T-cell (primary cell): Measurements from ENCODE around the gene ITGB3BP. TPM values are rescaled to one million over a fixed set of nuclear protein-coding genes. Genes with fewer than 3 reads are reported as not detected.
"Not testable (repeated sequence)": the region's sequence is repeated elsewhere in the genome, so short reads cannot be mapped to it uniquely, and the experiment has no call there.

Experiments used
- ATAC-seq, 4 experiments: fragments of 200-7000 bp in 3 of 4; fragments of 150-1000 bp in 1 of 4; cut with Tn5 transposase; replicated peaks in 1 of 4; 1 replicate in 3 of 4; 2 replicates in 1 of 4; pipeline ENCODE4 v1.10.0; 2021; ENCODE audit warnings: moderate library complexity in 3 of 4, mild to moderate bottlenecking in 2 of 4, moderate number of reproducible peaks in 1 of 4
- CTCF ChIA-PET, 2 donors: fragments of 300-600 bp; sonication (Branson Sonifier 250); formaldehyde crosslinking; loops; one replicate each; lab custom pipeline; 2022; ENCODE audit warnings: antibody characterized with exemption in 2 of 2; lab: Charles Lee
- POLR2A ChIA-PET, 2 donors: fragments of 300-600 bp; sonication (Branson Sonifier 250); formaldehyde crosslinking; loops; one replicate each; lab custom pipeline; 2022; ENCODE audit warnings: antibody characterized with exemption in 2 of 2; lab: Charles Lee
- DNase-seq, 35 experiments: peaks; one replicate each; pipeline versions ENCODE4 v3.0.0 to v3.0.0-alpha.2; 2013 to 2023
- H3K27ac ChIP-seq: one replicate; pipeline ENCODE4 v1.5.1; 2013; ENCODE audit warnings: low read length
- H3K27me3 ChIP-seq, 2 experiments: replicated peaks in 1 of 2; 1 replicate in 1 of 2; 2 replicates in 1 of 2; pipeline versions ENCODE4 v1.6.1 to v1.7.0; 2013; ENCODE audit warnings: low read length in 1 of 2, mixed read lengths in 1 of 2; ENCODE audit not compliant: control insufficient read depth in 2 of 2, insufficient read depth in 2 of 2; ENCODE audit errors: extremely low read depth in 1 of 2
- H3K36me3 ChIP-seq, 2 donors: 1 replicate in 1 of 2; 2 replicates in 1 of 2; pipeline versions ENCODE4 v1.6.1 to v1.7.0; 2013; ENCODE audit warnings: low read length in 1 of 2; ENCODE audit not compliant: control insufficient read depth in 2 of 2, insufficient read depth in 1 of 2; ENCODE audit errors: extremely low read depth in 1 of 2
- H3K4me1 ChIP-seq, 2 experiments: 1 replicate in 1 of 2; 2 replicates in 1 of 2; pipeline versions ENCODE4 v1.6.1 to v1.7.0; 2013; ENCODE audit warnings: low read length in 2 of 2, mixed read lengths in 1 of 2; ENCODE audit not compliant: insufficient read depth in 2 of 2, control insufficient read depth in 1 of 2; ENCODE audit errors: extremely low read depth in 1 of 2
- H3K4me3 ChIP-seq, 2 donors: 1 replicate in 1 of 2; 2 replicates in 1 of 2; pipeline versions ENCODE4 v1.5.1 to v1.7.0; 2013; ENCODE audit warnings: mild to moderate bottlenecking in 2 of 2, low read length in 1 of 2, moderate library complexity in 1 of 2; ENCODE audit not compliant: control insufficient read depth in 1 of 2; ENCODE audit errors: extremely low read depth in 1 of 2
- H3K9me3 ChIP-seq: 2 replicates; pipeline ENCODE4 v1.7.0; 2013
- H3K27ac Mint-ChIP-seq, 2 donors: one replicate each; pipeline ENCODE4 v1.8.0; 2020 to 2021; ENCODE audit warnings: mild to moderate bottlenecking in 2 of 2, mixed read lengths in 2 of 2
- H3K27me3 Mint-ChIP-seq, 2 donors: one replicate each; pipeline ENCODE4 v1.8.0; 2021 to 2022; ENCODE audit warnings: mixed read lengths in 2 of 2
- H3K36me3 Mint-ChIP-seq: one replicate; pipeline ENCODE4 v1.8.0; 2021; ENCODE audit warnings: mixed read lengths
- H3K4me1 Mint-ChIP-seq, 3 donors: one replicate each; pipeline ENCODE4 v1.8.0; 2020 to 2022; ENCODE audit warnings: mixed read lengths in 3 of 3, mild to moderate bottlenecking in 1 of 3
- H3K4me3 Mint-ChIP-seq, 3 donors: one replicate each; pipeline ENCODE4 v1.8.0; 2020 to 2022; ENCODE audit warnings: mild to moderate bottlenecking in 3 of 3, mixed read lengths in 3 of 3, moderate library complexity in 3 of 3
- H3K9me3 Mint-ChIP-seq, 3 donors: one replicate each; pipeline ENCODE4 v1.8.0; 2020 to 2022; ENCODE audit warnings: mixed read lengths in 3 of 3
- WGBS: methylation state at CpG from one replicate; pipeline ENCODE4 v1.1.5; 2013; ENCODE audit warnings: missing lambda C conversion rate; ENCODE audit not compliant: insufficient coverage; 5-methylcytosine and 5-hydroxymethylcytosine counted together
- total RNA-seq, 35 experiments: library from RNA in 6 of 35; stranded (reverse) in 6 of 35; fragments of 120-200 nt in 1 of 35; gene quantifications; one replicate each; pipeline versions ENCODE4 v1.2.1 to v1.2.4 and lab custom pipeline; 2013 to 2026

ITGB3BP gene
- 10 to 100 TPM; 16.6 to 27.3 (median 22.5) TPM for total RNA-seq
- total RNA-seq (2013), result 30.4 TPM
- total RNA-seq (lab: John Stamatoyannopoulos, UW), result 3.4 to 32.9 (median 13.1) reads per million in 29 experiments

- peak within 1 kb of the TSS; percentile 82 to 91 for H3K4me3 ChIP-seq
- ATAC-seq (peak; percentile 86 to 92 (median 88)), DNase-seq (peak; percentile 60 to 89 (median 77))
- peaks cover 24 to 37% (median 32%) of the 10 kb centered on the region in 3 donors for H3K4me1 Mint-ChIP-seq
- CTCF ChIA-PET, result interaction anchor here in 1 of 2 donors (2.1 kb wide), 1 partner anchor 14 kb away, joined by 6 read pairs; no protein-coding TSS in a partner anchor
- POLR2A ChIA-PET, result interaction anchor here in 1 of 2 donors (0.6 kb wide), 1 partner anchor 1074 kb away, joined by 3 read pairs; no protein-coding TSS in a partner anchor
- WGBS, result 0% methylated on average over 39 of the region's 50 CpGs
- H3K27me3 ChIP-seq, result no peaks in the 10 kb centered on the region
- H3K9me3 Mint-ChIP-seq, result no peaks in the 10 kb centered on the region
- peak within 1 kb of the TSS; percentile 89 to 91 (median 91) for H3K4me3 Mint-ChIP-seq
- H3K36me3 Mint-ChIP-seq, result peaks cover 3% of the 10 kb centered on the region
- H3K4me1 ChIP-seq, result peaks cover 3 to 12% of the 10 kb centered on the region in 2 experiments
- no peaks in the 10 kb centered on the region for H3K27me3 Mint-ChIP-seq
- H3K9me3 ChIP-seq, result no peaks in the 10 kb centered on the region
- H3K27ac ChIP-seq, result peak within 1 kb of the TSS; percentile 87
- no peaks in the 10 kb centered on the region for H3K36me3 ChIP-seq
- H3K27ac Mint-ChIP-seq, result peak within 1 kb of the TSS; percentile 95 to 97
Observed at GRCh38 chr1:63522891-63523728, at the start of gene ITGB3BP, which contains the start of gene EFCAB7. ITGB3BP (minus strand) TSS chr1:63523225; CDS start chr1:63523133, 92 bp downstream. EFCAB7 (plus strand) TSS chr1:63523525; CDS start chr1:63525573, 2,048 bp downstream.

GRCh38 chr1:63572686-63573085, 49.7 kb upstream of the ITGB3BP start:
- DNase-seq, POLR2A ChIA-PET, H3K4me1 Mint-ChIP-seq, H3K4me1 ChIP-seq, H3K27ac ChIP-seq, H3K27me3 ChIP-seq, H3K27me3 Mint-ChIP-seq, H3K4me3 Mint-ChIP-seq, H3K36me3 ChIP-seq, H3K9me3 Mint-ChIP-seq, H3K9me3 ChIP-seq, H3K27ac Mint-ChIP-seq, H3K36me3 Mint-ChIP-seq, H3K4me3 ChIP-seq, ATAC-seq: not testable (repeated sequence)
- WGBS, result 100% methylated on average over 4 of the region's 8 CpGs
- CTCF ChIA-PET, result interaction anchor here in 1 of 2 donors (0.8 kb wide), 1 partner anchor 17 kb away, joined by 3 read pairs; no protein-coding TSS in a partner anchor

GRCh38 chr1:63569640-63570316, 46.8 kb upstream of the ITGB3BP start:
- POLR2A ChIA-PET, result no interaction called here
- ATAC-seq, result no peak

GRCh38 chr1:63569068-63569467, 46.0 kb upstream of the ITGB3BP start:
- Mint-ChIP-seq H3K36me3 (peaks cover 16% of the 10 kb centered on the region), H3K9me3 (no peaks in the 10 kb centered on the region), H3K27me3 (no peaks in the 10 kb centered on the region), H3K4me3 (no peak overlapping the region), H3K4me1 (no peaks in the 10 kb centered on the region), H3K27ac (no peak overlapping the region)
- ATAC-seq (no peak), DNase-seq (no peak)
- Histone ChIP-seq H3K4me1 (no peaks in the 10 kb centered on the region), H3K27me3 (no peaks in the 10 kb centered on the region), H3K27ac (no peak overlapping the region), H3K9me3 (no peaks in the 10 kb centered on the region), H3K36me3 (no peaks in the 10 kb centered on the region), H3K4me3 (no peak overlapping the region)
- WGBS, result no CpG with 5 or more reads among the region's 4 CpGs
- POLR2A ChIA-PET, result no interaction called here
- CTCF ChIA-PET, result no interaction called here

More at GRCh38 chr1:63569640-63570316, 46.8 kb upstream of the ITGB3BP start:
- WGBS, result no CpG with 5 or more reads among the region's 3 CpGs
- CTCF ChIA-PET, result no interaction called here
- H3K36me3 Mint-ChIP-seq, result peaks cover 10% of the 10 kb centered on the region
- no peaks in the 10 kb centered on the region for H3K27me3 Mint-ChIP-seq
- no peaks in the 10 kb centered on the region for H3K4me1 ChIP-seq
- H3K9me3 Mint-ChIP-seq, result no peaks in the 10 kb centered on the region
- no peaks in the 10 kb centered on the region for H3K4me1 Mint-ChIP-seq
- no peaks in the 10 kb centered on the region for H3K27me3 ChIP-seq
- H3K36me3 ChIP-seq, result no peaks in the 10 kb centered on the region
- DNase-seq, result no peak
- H3K4me3 ChIP-seq, result no peak overlapping the region
- no peak overlapping the region for H3K27ac ChIP-seq
- no peak overlapping the region for H3K27ac Mint-ChIP-seq
- no peak overlapping the region for H3K4me3 Mint-ChIP-seq
- no peaks in the 10 kb centered on the region for H3K9me3 ChIP-seq

- no peak overlapping the region for H3K4me3 ChIP-seq
- peaks cover 0 to 5% of the 10 kb centered on the region in 2 donors for H3K36me3 ChIP-seq
- no peak overlapping the region for H3K27ac Mint-ChIP-seq
- CTCF ChIA-PET, result no interaction called here
- H3K4me1 ChIP-seq, result no peaks in the 10 kb centered on the region
- H3K9me3 Mint-ChIP-seq, result no peaks in the 10 kb centered on the region
- H3K27ac ChIP-seq, result no peak overlapping the region
- no peaks in the 10 kb centered on the region for H3K4me1 Mint-ChIP-seq
- H3K27me3 Mint-ChIP-seq, result no peaks in the 10 kb centered on the region
- POLR2A ChIA-PET, result no interaction called here
- H3K36me3 Mint-ChIP-seq, result peaks cover 35% of the 10 kb centered on the region
- no peaks in the 10 kb centered on the region for H3K27me3 ChIP-seq
- no peaks in the 10 kb centered on the region for H3K9me3 ChIP-seq
- ATAC-seq (no peak), DNase-seq (no peak)
- no peak overlapping the region for H3K4me3 Mint-ChIP-seq
Observed at GRCh38 chr1:63563745-63564144, 40.7 kb upstream of the ITGB3BP start.

- ChIA-PET CTCF (no interaction called here), POLR2A (interaction anchor here in 1 of 2 donors (0.7 kb wide), 1 partner anchor 673 kb away, joined by 3 read pairs; no protein-coding TSS in a partner anchor)
- Mint-ChIP-seq H3K27me3 (no peaks in the 10 kb centered on the region), H3K4me3 (no peak overlapping the region), H3K9me3 (no peaks in the 10 kb centered on the region), H3K27ac (no peak overlapping the region), H3K36me3 (peaks cover 28% of the 10 kb centered on the region), H3K4me1 (peaks cover 0 to 2% (median 1%) of the 10 kb centered on the region in 3 donors)
- Histone ChIP-seq H3K36me3 (peaks cover 0 to 5% of the 10 kb centered on the region in 2 donors), H3K27me3 (no peaks in the 10 kb centered on the region), H3K27ac (no peak overlapping the region), H3K4me1 (no peaks in the 10 kb centered on the region), H3K4me3 (no peak overlapping the region), H3K9me3 (no peaks in the 10 kb centered on the region)
- DNase-seq, result no peak
- WGBS, result no CpG with 5 or more reads among the region's 2 CpGs
- ATAC-seq, result no peak
Observed at GRCh38 chr1:63559357-63559756, 36.3 kb upstream of the ITGB3BP start.
